LoVo (cell line): ENCODE results near the gene PTMS.

ENCODE experiments used
- DNase-seq: peaks from one replicate; pipeline ENCODE4 v3.0.0-alpha.2; 2016; ENCODE audit warnings: low spot score

Gene PTMS

DNA sequence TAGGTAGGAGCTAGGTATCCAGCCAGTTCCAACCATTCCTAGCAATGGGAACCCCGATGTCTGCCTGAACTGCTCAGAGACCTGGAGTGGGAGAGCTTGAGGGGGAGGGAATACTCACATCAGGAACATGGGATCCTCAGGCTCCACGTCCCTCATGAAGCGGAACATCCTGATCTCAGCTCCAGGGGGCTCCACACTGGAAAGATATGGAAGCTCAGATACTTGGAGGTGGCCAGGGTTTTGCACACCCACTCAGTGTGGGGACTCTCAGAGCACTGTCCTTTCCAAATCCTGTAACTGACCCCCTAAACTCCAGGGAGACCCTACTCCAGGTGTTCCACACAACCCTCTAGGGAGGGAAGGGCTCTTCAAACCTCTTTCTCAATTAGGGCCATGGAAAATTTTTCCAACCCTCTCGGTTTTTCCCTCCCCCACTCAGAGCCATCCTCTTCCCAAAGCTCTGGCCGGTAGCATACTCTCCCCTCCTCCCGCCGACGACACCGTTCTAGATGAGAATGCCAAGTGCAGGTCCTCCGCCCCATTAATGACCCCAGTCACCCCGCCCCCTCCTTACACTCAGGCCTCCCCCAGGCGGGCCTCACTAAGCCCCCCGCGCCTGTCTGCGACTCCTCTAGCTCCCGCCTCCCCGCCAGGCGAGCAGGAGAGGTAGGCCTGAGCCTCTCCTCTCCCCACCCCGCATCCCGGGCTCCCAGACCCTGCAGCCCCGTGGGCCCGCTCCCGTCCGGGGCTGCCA is 13.8 kb upstream of the PTMS start:
- DNase-seq = no peak

DNA sequence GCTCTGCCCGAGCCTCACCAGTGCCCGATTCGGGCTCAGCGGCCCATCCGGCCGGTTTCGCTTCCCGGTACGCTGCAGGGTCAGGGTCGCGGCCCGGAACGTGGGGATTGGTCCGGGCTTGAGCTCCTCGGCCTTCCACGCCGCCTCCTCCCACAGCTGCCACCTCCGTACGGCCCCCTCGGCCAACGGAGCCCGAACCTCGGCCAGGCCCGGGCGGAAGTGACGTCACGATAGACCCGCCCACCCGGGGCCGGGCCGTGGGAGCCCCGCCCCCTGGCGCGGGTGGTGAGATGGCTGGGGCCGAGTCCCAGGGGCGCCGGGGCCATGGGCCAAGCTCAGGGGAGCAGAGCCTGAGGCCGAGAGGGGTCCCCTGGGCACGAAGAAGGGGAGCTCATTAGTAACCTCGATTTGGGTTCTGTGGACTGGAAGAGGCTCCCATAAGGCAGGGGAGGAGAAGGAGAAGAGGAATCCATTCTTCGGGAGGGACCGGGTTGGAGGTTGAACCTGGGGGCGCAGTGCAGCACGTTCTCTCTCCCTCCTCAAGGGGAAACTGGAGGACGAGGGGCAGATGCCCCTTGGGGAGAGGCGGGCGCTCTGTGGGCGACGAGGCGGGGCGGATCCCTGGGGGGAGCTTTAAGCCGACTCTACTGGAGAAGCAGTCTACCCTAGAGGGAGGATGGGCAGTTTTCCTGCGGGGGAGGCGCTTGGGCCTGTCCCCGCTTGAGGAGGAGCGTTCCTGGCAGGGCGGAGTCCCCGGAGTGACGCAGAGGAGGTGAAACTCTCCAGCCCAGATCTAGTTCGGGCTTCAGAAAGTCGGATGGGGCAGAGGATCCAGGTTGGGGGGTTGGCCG is 13.0 kb upstream of the PTMS start, which contains the start of gene MLF2:
Gene MLF2, minus strand, starts transcription at position 221 of the 851 bp plus-strand sequence. CDS start 807 bp downstream, outside the sequence.
- peak; percentile 100 for DNase-seq

DNA sequence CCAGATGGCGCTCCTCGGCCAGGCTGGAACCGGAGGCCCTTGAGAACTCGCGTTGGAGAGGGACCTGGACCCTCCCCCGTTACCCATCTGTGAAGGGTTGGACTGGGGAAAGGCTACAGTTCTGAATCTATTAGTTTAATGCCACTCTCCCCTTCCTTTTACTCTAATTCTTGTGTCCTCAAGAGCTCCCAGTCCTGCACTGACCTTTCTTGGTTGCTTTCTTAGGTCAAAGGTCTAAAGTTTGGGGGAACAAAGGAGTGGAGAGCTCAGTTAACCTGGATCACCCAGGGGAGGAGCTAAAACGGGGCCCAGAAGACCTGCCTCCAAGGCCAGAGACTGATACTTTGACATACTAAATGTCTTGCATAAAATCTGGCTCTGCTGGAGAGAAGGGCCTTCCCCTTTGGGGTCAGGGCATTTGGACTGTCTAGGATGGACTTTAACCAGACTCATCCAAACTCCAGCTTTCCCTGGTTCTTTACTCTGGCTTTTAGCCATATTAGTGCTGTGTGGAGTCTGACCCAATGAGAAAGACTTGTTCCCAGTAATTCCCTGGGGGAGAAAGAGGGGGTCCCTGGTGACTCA is 12.3 kb upstream of the PTMS start:
- DNase-seq = no peak

- DNase-seq = no peak
Measured at GRCh38 chr12:6754411-6754810, 11.8 kb upstream of the PTMS start.

DNA sequence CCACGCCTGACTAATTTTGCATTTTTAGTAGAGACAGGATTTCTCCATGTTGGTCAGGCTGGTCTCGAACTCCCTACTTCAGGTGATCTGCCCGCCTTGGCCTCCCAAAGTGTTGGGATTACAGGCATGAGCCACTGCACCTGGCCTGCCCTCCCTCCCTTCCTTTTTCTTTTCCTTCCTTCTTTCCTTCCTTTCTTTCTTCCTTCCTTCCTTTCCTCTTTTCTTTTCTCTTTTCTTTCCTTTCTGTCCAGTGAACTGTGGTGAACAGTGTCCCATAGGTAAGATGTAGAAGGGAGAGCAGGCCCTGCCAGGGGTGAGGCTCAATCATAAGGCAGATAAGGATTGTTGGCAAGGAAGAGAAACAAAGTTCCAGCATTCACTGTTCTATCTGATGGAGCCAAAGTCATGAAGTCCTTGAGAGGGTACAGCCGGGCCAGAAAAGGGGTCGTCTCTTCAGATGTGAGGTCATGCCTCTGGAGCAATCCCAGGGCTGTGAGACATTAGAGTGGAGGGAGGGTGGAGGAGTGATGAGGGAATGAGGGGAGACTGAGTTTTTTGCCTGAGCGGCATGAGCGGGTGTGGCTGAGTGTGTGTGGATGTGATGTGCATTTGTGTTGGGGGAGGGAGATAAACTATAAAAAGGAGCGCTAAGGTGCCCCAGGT is 9.0 kb upstream of the PTMS start:
- no peak for DNase-seq

- no peak for DNase-seq
Measured at GRCh38 chr12:6758506-6759095, 7.6 kb upstream of the PTMS start.

- no peak for DNase-seq
Measured at GRCh38 chr12:6759741-6760140, 6.4 kb upstream of the PTMS start.

DNA sequence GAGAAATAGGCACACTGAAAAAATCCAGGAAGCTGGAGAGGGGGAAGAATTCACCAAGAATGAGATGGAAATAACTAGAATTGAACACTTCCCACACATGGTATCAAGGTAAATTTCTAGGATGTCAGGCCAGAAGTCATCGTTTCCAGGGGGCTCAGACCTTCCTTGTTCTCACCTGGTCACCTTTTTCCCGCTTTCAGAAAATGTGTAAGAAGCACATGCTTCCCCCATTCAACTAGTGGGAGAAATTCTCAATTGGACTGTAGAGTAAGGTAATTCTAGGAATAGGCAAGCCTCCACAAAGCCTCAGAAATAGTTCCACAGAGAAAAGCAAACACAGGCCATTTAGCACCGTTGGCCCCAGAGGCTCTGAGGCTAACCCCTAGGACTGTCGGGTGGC is 2.8 kb upstream of the PTMS start:
- no peak for DNase-seq

- DNase-seq = peak; percentile 68
Measured at GRCh38 chr12:6764011-6764828, 1.9 kb upstream of the PTMS start.

DNA sequence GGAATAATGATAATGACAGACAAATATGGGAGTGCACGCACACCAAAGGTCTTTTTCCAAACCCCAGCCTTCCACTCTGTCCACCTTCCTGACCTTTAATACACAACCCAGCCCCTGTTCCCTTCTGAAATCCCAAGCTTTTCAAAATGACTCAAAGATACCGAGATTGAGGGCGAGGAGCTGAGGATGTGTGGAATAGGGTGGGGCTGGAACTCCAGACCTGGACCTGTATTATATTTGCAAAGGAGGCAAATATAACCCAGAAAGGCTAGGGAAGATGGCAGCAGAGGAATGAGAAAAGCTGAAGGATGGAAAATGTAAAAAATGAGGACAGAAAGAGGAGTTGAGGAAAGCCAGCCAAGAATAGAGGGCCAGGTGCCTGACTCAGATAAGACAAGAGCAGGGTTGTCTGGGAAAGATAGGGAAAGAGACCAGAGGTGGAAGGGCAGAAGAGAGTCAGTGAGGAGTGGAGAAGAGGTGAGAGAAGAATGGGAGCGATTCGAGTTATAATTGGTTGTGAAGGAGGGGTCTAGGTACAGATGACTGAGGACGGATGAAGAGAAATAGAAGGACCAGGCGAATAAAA is 1.0 kb upstream of the PTMS start:
- no peak for DNase-seq

DNA sequence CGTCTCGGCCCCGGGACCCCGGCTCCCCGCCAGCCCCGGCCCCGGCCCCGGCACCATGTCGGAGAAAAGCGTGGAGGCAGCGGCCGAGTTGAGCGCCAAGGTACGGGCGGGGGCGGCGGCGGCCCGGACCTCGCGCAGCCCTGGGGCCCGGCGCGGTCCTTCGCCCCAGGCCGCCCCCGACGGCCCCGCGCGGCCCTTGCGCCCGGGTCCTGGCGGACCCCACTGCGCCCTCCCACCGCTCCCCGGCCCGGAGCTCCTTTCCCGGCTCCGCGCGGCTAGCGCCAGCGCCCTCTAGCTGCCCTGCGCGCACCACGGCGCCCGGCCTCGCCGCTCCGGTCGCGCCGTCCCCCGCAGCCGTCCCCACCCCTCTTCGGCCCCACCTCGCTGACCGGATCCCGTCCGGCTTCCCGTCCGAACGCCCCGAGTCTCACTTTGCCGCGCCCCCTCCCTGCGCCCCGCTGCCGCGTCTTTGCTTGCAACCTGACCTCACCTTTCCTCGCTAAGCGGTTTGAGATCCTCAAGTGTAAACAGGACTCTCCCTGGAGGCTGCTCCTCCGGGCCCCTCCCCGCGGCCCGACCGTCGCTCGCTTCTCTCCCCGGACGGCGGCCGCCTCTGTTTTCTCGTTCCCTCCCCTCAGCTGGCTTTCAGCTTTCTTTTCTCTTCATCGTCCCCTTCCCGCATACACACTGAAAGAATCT is 637 bp downstream of the PTMS start:
- DNase-seq = peak; percentile 88

DNA sequence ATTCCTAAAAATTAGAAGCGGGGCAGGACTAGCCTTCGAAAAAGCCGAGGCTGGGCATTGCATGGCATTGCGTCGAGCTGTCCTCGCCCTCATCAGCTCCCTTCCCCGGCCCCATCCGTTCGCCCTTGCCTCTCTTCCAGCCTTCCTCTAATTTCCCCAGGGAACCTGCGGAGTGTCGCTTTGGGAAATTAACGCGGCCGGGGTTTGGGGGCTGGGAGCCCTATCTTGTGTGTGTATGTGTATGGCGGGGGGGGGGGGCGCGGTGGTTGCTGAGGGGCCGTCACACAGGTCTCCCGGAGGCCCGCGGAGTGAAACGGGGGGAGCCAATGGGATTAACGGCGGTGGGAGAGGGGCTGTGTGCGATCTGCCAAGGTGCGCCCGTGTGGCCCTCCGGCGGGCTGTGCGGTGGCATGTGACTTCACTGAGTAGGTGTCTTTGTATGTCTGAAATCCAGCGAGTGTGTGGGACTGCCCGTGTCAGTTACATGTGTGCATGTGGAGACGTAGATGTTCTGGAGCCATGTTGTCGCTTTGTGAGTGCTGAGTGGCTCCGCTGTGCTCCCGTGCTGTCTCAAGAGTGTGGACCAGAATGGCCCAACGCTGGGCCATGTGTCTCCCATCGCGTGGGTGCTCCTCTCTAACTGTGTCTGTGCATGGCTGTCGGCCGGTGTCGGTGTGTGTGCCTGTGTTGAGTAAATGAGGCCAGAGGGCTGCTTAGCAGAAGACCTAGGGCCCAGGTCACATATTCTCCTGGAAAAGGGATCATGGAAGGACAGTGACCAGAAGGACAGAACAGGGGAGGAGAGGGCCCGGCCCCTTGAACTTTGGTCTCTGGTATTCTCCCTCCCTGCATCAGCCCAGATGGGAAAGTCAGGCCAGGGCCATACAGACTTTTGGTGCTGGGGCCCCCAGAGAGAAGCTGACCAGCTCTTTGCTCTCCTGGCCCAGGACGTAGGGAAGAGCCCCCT is 1.5 kb downstream of the PTMS start:
- peak; percentile 18 for DNase-seq

GRCh38 chr12:6768437-6768914 is 2.3 kb downstream of the PTMS start:
- no peak for DNase-seq

DNA sequence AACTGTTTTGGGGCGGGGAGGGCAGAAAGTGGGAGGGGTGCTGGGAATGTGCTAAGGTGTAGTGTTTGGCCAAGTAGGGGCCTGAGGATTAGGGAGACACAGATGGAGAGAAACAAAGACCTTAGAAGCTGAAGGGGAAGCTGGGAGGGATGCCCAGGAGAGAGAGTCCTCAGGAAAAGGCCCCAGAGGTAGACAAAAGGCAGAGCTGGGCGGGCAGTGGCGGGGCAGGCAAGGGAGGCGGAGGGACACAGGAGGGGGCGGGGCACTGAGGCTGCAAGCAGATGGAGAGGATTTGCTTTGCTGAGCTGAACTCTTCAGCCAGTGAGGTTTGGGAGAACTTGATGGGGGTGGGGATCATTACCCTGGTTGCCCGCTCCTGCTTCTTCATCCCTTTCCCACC is 2.8 kb downstream of the PTMS start:
- no peak for DNase-seq

GRCh38 chr12:6769666-6770065 is 3.5 kb downstream of the PTMS start:
- DNase-seq = no peak

GRCh38 chr12:6770094-6770493 is 3.9 kb downstream of the PTMS start:
- DNase-seq = no peak

GRCh38 chr12:6770600-6770999 is 4.4 kb downstream of the PTMS start:
- DNase-seq = no peak

- DNase-seq = no peak
Measured at GRCh38 chr12:6771091-6771495, 4.9 kb downstream of the PTMS start.
